Measurements from ENCODE around the gene ZNF513. TPM values are rescaled to one million over a fixed set of nuclear protein-coding genes. Genes with fewer than 3 reads are reported as not detected.
A peak's percentile ranks its signal among the peaks of the same experiment; 100 is the strongest.

The ZNF513 gene
- total RNA-seq, 1 experiment from 2014 or later = 23.6 TPM

- no peak for TF ChIP-seq ZNF281 (CRISPR knock-in tag; IDR thresholded peaks at IDR 0.05)
Measured at GRCh38 chr2:27350106-27350693, 30.3 kb downstream of the ZNF513 start (continued).

GRCh38 chr2:27347641-27348040 lies 32.9 kb downstream of the ZNF513 start:
- TF ChIP-seq, protein P1, sequence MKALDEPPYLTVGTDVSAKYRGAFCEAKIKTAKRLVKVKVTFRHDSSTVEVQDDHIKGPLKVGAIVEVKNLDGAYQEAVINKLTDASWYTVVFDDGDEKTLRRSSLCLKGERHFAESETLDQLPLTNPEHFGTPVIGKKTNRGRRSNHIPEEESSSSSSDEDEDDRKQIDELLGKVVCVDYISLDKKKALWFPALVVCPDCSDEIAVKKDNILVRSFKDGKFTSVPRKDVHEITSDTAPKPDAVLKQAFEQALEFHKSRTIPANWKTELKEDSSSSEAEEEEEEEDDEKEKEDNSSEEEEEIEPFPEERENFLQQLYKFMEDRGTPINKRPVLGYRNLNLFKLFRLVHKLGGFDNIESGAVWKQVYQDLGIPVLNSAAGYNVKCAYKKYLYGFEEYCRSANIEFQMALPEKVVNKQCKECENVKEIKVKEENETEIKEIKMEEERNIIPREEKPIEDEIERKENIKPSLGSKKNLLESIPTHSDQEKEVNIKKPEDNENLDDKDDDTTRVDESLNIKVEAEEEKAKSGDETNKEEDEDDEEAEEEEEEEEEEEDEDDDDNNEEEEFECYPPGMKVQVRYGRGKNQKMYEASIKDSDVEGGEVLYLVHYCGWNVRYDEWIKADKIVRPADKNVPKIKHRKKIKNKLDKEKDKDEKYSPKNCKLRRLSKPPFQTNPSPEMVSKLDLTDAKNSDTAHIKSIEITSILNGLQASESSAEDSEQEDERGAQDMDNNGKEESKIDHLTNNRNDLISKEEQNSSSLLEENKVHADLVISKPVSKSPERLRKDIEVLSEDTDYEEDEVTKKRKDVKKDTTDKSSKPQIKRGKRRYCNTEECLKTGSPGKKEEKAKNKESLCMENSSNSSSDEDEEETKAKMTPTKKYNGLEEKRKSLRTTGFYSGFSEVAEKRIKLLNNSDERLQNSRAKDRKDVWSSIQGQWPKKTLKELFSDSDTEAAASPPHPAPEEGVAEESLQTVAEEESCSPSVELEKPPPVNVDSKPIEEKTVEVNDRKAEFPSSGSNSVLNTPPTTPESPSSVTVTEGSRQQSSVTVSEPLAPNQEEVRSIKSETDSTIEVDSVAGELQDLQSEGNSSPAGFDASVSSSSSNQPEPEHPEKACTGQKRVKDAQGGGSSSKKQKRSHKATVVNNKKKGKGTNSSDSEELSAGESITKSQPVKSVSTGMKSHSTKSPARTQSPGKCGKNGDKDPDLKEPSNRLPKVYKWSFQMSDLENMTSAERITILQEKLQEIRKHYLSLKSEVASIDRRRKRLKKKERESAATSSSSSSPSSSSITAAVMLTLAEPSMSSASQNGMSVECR (CRISPR knock-in tag; IDR thresholded peaks at IDR 0.05; ENCODE audit: borderline replicate concordance) = no peak
- no peak for TF ChIP-seq IRF2 (CRISPR knock-in tag; IDR thresholded peaks at IDR 0.05; ENCODE audit: borderline replicate concordance, low read depth)
- TF ChIP-seq FOXP1 (CRISPR knock-in tag; IDR thresholded peaks at IDR 0.05; ENCODE audit: borderline replicate concordance) = no peak
- TF ChIP-seq ESRRA (CRISPR knock-in tag; IDR thresholded peaks at IDR 0.05; ENCODE audit: borderline replicate concordance) = no peak
- TF ChIP-seq, protein P2, sequence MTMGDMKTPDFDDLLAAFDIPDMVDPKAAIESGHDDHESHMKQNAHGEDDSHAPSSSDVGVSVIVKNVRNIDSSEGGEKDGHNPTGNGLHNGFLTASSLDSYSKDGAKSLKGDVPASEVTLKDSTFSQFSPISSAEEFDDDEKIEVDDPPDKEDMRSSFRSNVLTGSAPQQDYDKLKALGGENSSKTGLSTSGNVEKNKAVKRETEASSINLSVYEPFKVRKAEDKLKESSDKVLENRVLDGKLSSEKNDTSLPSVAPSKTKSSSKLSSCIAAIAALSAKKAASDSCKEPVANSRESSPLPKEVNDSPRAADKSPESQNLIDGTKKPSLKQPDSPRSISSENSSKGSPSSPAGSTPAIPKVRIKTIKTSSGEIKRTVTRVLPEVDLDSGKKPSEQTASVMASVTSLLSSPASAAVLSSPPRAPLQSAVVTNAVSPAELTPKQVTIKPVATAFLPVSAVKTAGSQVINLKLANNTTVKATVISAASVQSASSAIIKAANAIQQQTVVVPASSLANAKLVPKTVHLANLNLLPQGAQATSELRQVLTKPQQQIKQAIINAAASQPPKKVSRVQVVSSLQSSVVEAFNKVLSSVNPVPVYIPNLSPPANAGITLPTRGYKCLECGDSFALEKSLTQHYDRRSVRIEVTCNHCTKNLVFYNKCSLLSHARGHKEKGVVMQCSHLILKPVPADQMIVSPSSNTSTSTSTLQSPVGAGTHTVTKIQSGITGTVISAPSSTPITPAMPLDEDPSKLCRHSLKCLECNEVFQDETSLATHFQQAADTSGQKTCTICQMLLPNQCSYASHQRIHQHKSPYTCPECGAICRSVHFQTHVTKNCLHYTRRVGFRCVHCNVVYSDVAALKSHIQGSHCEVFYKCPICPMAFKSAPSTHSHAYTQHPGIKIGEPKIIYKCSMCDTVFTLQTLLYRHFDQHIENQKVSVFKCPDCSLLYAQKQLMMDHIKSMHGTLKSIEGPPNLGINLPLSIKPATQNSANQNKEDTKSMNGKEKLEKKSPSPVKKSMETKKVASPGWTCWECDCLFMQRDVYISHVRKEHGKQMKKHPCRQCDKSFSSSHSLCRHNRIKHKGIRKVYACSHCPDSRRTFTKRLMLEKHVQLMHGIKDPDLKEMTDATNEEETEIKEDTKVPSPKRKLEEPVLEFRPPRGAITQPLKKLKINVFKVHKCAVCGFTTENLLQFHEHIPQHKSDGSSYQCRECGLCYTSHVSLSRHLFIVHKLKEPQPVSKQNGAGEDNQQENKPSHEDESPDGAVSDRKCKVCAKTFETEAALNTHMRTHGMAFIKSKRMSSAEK (CRISPR knock-in tag; IDR thresholded peaks at IDR 0.05; ENCODE audit: borderline replicate concordance) = no peak
- TF ChIP-seq GTF2I (CRISPR knock-in tag; conservative IDR thresholded peaks at IDR 0.05) = no peak
- no peak for TF ChIP-seq KAT7 (CRISPR knock-in tag; IDR thresholded peaks at IDR 0.05; ENCODE audit: borderline replicate concordance)
- TF ChIP-seq MYBL2 (CRISPR knock-in tag; IDR thresholded peaks at IDR 0.05) = no peak
- TF ChIP-seq MXD4 (CRISPR knock-in tag; IDR thresholded peaks at IDR 0.05; ENCODE audit: borderline replicate concordance) = no peak
- TF ChIP-seq USF2 (CRISPR knock-in tag; IDR thresholded peaks at IDR 0.05) = no peak
- TF ChIP-seq TP53 (CRISPR knock-in tag; IDR thresholded peaks at IDR 0.05) = no peak
- TF ChIP-seq TEAD1 (CRISPR knock-in tag; IDR thresholded peaks at IDR 0.05) = no peak
- TF ChIP-seq ETV6 (CRISPR knock-in tag; IDR thresholded peaks at IDR 0.05) = no peak
- no peaks in the 10 kb centered on the region for H3K27me3 Mint-ChIP-seq (ENCODE audit: low read depth)
- CTCF ChIA-PET = no interaction called here

More at GRCh38 chr2:27347641-27348040, 32.9 kb downstream of the ZNF513 start:
- H3K9me3 Mint-ChIP-seq = no peaks in the 10 kb centered on the region
- peaks cover 20% of the 10 kb centered on the region for H3K36me3 Mint-ChIP-seq
- ATAC-seq (no peak), DNase-seq (ENCODE audit: low spot score) (no peak)
- POLR2A ChIA-PET = no interaction called here
- no peak overlapping the region for H3K4me3 Mint-ChIP-seq
- peak overlapping the region; percentile 26; the same call in 1 of the 2 replicates for H3K27ac Mint-ChIP-seq
- peaks cover under 1% of the 10 kb centered on the region; the same call in 1 of the 2 replicates for H3K4me1 Mint-ChIP-seq

Data from WTC11 (cell line).